Keratinocyte (primary cell): ENCODE results near the gene NCAM2.

Experiments used
- EZH2 ChIP-seq: IDR thresholded peaks from one replicate; pipeline ENCODE4 v1.6.1; 2012; ENCODE audit warnings: inconsistent platforms, mild to moderate bottlenecking, low read length, moderate library complexity
- TF ChIP-seq, protein P1 (sequence below), 3 experiments: IDR thresholded peaks in 1 of 3; conservative IDR thresholded peaks in 1 of 3; optimal IDR thresholded peaks in 1 of 3; 2 replicates in 2 of 3; 3 replicates in 1 of 3; pipeline versions ENCODE3 to v1.5.1; 2011; ENCODE audit warnings: low read length in 3 of 3, mild to moderate bottlenecking in 3 of 3, moderate library complexity in 2 of 3, control low read depth in 1 of 3, inconsistent platforms in 1 of 3; ENCODE audit not compliant: insufficient read depth in 2 of 3; ENCODE audit errors: extremely low read depth in 1 of 3

DNA sequence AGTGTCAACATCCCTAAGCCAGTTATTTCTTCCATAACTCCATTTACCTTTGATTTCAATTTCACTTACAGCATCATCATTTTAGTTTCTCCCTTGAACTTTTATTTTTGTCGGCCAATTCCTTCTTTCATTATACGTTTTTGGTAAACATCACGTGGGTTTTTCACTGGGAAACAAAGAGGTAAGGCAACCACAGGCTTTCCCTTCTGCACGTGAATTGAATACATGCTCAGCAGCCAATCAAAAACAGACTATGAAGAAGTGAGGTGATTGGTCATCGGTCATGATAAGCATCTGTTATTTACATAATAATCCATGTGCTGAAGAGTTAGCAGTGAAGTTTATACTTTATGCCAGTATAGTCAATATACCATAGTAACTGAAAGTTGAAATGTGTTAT, 98.7 kb downstream of the NCAM2 start:
- TF ChIP-seq, protein P1, sequence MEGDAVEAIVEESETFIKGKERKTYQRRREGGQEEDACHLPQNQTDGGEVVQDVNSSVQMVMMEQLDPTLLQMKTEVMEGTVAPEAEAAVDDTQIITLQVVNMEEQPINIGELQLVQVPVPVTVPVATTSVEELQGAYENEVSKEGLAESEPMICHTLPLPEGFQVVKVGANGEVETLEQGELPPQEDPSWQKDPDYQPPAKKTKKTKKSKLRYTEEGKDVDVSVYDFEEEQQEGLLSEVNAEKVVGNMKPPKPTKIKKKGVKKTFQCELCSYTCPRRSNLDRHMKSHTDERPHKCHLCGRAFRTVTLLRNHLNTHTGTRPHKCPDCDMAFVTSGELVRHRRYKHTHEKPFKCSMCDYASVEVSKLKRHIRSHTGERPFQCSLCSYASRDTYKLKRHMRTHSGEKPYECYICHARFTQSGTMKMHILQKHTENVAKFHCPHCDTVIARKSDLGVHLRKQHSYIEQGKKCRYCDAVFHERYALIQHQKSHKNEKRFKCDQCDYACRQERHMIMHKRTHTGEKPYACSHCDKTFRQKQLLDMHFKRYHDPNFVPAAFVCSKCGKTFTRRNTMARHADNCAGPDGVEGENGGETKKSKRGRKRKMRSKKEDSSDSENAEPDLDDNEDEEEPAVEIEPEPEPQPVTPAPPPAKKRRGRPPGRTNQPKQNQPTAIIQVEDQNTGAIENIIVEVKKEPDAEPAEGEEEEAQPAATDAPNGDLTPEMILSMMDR (optimal IDR thresholded peaks at IDR 0.05 in 1 of 3, IDR thresholded peaks at IDR 0.05 in 1 of 3, conservative IDR thresholded peaks at IDR 0.05 in 1 of 3; ENCODE audit: extremely low read depth in 1 of 3, insufficient read depth in 2 of 3, low read length in 3 of 3): no peak
- no peak for TF ChIP-seq EZH2
